Endothelial cell of umbilical vein (primary cell): Measurements from ENCODE around the gene FGR. TPM values are rescaled to one million over a fixed set of nuclear protein-coding genes. Genes with fewer than 3 reads are reported as not detected.

Experiments
- BruUV-seq: library from RNA; stranded (reverse); fragments of 400-500 nt; replicated peaks from 2 replicates; lab custom pipeline; 2021; lab: Mats Ljungman, UMichigan
- CTCF ChIA-PET: fragments of 300-600, 350-600 bp; sonication (Branson Sonifier 250); formaldehyde crosslinking; loops from one replicate; lab custom pipeline; 2021; ENCODE audit warnings: antibody characterized with exemption, inconsistent platforms; lab: Charles Lee
- POLR2A ChIA-PET: fragments of 300-600, 350-600 bp; sonication (Branson Sonifier 250); formaldehyde crosslinking; loops from one replicate; lab custom pipeline; 2021; ENCODE audit warnings: antibody characterized with exemption, inconsistent platforms; lab: Charles Lee
- DNase-seq: peaks from one replicate; pipeline ENCODE4 v3.0.0-alpha.2; 2011; ENCODE audit warnings: low read depth, low spot score
- FAIRE-seq: peaks from 2 replicates; lab custom pipeline; 2011; peaks lifted over from hg19 to GRCh38; lab: Jason Lieb, UNC
- H2AFZ ChIP-seq: 2 replicates; pipeline ENCODE4 v1.6.0; 2012; ENCODE audit warnings: low read depth, low read length, control low read depth, inconsistent platforms
- H3K27ac ChIP-seq: 2 replicates; pipeline ENCODE4 v1.5.1; 2011; ENCODE audit warnings: low read depth, mild to moderate bottlenecking, control low read depth, low read length, moderate library complexity; ENCODE audit not compliant: insufficient read depth
- H3K27me3 ChIP-seq, 2 experiments: 2 replicates each; pipeline versions ENCODE4 v1.6.0 to v1.6.1; 2011; ENCODE audit warnings: low read length in 2 of 2, mixed read lengths in 1 of 2; ENCODE audit not compliant: control insufficient read depth in 2 of 2, insufficient read depth in 2 of 2
- H3K36me3 ChIP-seq, 2 experiments: 2 replicates in 1 of 2; 3 replicates in 1 of 2; pipeline ENCODE4 v1.5.1; 2011; ENCODE audit warnings: low read length in 2 of 2, mild to moderate bottlenecking in 1 of 2, moderate library complexity in 1 of 2; ENCODE audit not compliant: control insufficient read depth in 2 of 2, insufficient read depth in 2 of 2; ENCODE audit errors: extremely low read depth in 1 of 2
- H3K4me1 ChIP-seq: 3 replicates; pipeline ENCODE4 v1.5.1; 2011; ENCODE audit warnings: mild to moderate bottlenecking, low read length; ENCODE audit not compliant: control insufficient read depth, insufficient read depth; ENCODE audit errors: extremely low read depth
- H3K4me2 ChIP-seq: 2 replicates; pipeline ENCODE4 v1.6.1; 2011; ENCODE audit warnings: low read length, control low read depth, mixed read lengths; ENCODE audit not compliant: insufficient read depth
- H3K4me3 ChIP-seq, 3 experiments: fragments of 200-600 bp in 1 of 3; sonication (generic), shearing (Covaris generic) in 1 of 3; replicated peaks in 1 of 3; 2 replicates each; pipeline ENCODE4 v1.5.1; 2011 to 2016; ENCODE audit warnings: control low read depth in 3 of 3, low read length in 3 of 3, mild to moderate bottlenecking in 2 of 3, inconsistent platforms in 1 of 3, low read depth in 1 of 3, moderate library complexity in 1 of 3; ENCODE audit not compliant: insufficient read depth in 1 of 3
- H3K79me2 ChIP-seq: 2 replicates; pipeline ENCODE4 v1.6.0; 2012; ENCODE audit warnings: low read length, inconsistent platforms; ENCODE audit not compliant: control insufficient read depth, insufficient read depth
- H3K9ac ChIP-seq: replicated peaks from 2 replicates; pipeline ENCODE3; 2011; ENCODE audit warnings: low read length, control low read depth; ENCODE audit not compliant: insufficient read depth; ENCODE audit errors: extremely low read depth
- H3K9me1 ChIP-seq: replicated peaks from 3 replicates; pipeline ENCODE4 v1.6.0; 2011; ENCODE audit warnings: mild to moderate bottlenecking, low read length; ENCODE audit not compliant: control insufficient read depth, insufficient read depth; ENCODE audit errors: extremely low read depth
- H3K9me3 ChIP-seq: replicated peaks from 2 replicates; pipeline ENCODE4 v1.5.1; 2012; ENCODE audit warnings: low read length, inconsistent platforms; ENCODE audit not compliant: control insufficient read depth, insufficient read depth
- H4K20me1 ChIP-seq: replicated peaks from 2 replicates; pipeline ENCODE3; 2011; ENCODE audit warnings: mild to moderate bottlenecking, low read length; ENCODE audit not compliant: control insufficient read depth, insufficient read depth; ENCODE audit errors: extremely low read depth
- EZH2 ChIP-seq: IDR thresholded peaks from 2 replicates; pipeline ENCODE4 v1.6.1; 2012; ENCODE audit warnings: borderline replicate concordance, low read depth, mild to moderate bottlenecking, moderate library complexity, low read length, inconsistent platforms; ENCODE audit not compliant: severe bottlenecking
- FOS ChIP-seq: IDR thresholded peaks from 2 replicates; pipeline ENCODE4 v1.6.1; 2011; ENCODE audit warnings: mild to moderate bottlenecking, low read length, moderate library complexity, borderline replicate concordance; ENCODE audit not compliant: insufficient read depth
- GATA2 ChIP-seq: IDR thresholded peaks from 2 replicates; pipeline ENCODE4 v1.7.0; 2011; ENCODE audit warnings: low read depth, mild to moderate bottlenecking, moderate library complexity, mixed read lengths, low read length; ENCODE audit not compliant: insufficient read length, insufficient read depth
- JUN ChIP-seq: IDR thresholded peaks from 2 replicates; pipeline ENCODE4 v1.6.1; 2011; ENCODE audit warnings: borderline replicate concordance, low read depth; ENCODE audit not compliant: insufficient read length, insufficient read depth
- MYC ChIP-seq: IDR thresholded peaks from one replicate; pipeline ENCODE4 v1.6.1; 2011; ENCODE audit warnings: mild to moderate bottlenecking, low read depth, low read length
- POLR2A ChIP-seq: IDR thresholded peaks from 2 replicates; pipeline ENCODE4 v1.6.1; 2012; ENCODE audit warnings: low read depth, mild to moderate bottlenecking, control low read depth, low read length
- POLR2AphosphoS5 ChIP-seq: IDR thresholded peaks from 2 replicates; pipeline ENCODE4 v1.6.1; 2012; ENCODE audit warnings: low read depth, mild to moderate bottlenecking, control low read depth, low read length, moderate library complexity; ENCODE audit not compliant: insufficient read depth
- dilution Hi-C: fragments of 300-500 bp; cut with MboI; formaldehyde crosslinking; loops from one replicate; pipeline ENCODE4 v1.15.0; 2019; ENCODE audit warnings: low sequenced_read_pairs; ENCODE audit not compliant: extremely low pct_ligation_motif_present
- intact Hi-C: fragments of 100-400 bp; cut with micrococcal nuclease; formaldehyde crosslinking; loops from one replicate; pipeline ENCODE4 v1.10.0; 2022
- polyA plus RNA-seq, 4 experiments: library from polyadenylated mRNA; depleted of rRNA in 3 of 4; stranded (reverse) in 3 of 4; unstranded in 1 of 4; fragments of >200 nt; gene quantifications; 2 replicates each; pipeline versions ENCODE4 v1.2.1 to v1.2.3, GENCODE V29; 2011 to 2012; ENCODE audit warnings: missing spikeins in 1 of 4
- total RNA-seq: library from RNA; stranded (reverse); gene quantifications from 2 replicates; pipeline ENCODE4 v1.2.3, GENCODE V29; 2021
- TF ChIP-seq, protein P1 (sequence below): IDR thresholded peaks from 2 replicates; pipeline ENCODE4 v1.6.1; 2011; ENCODE audit not compliant: insufficient read depth, insufficient read length
- TF ChIP-seq, protein P2 (sequence below), 2 donors: IDR thresholded peaks; 1 replicate in 1 of 2; 2 replicates in 1 of 2; pipeline ENCODE4 v1.5.1; 2011; ENCODE audit warnings: low read length in 2 of 2, mild to moderate bottlenecking in 2 of 2, moderate library complexity in 2 of 2, control low read depth in 1 of 2, inconsistent platforms in 1 of 2, low read depth in 1 of 2; ENCODE audit not compliant: insufficient read depth in 1 of 2; ENCODE audit errors: extremely low read depth in 1 of 2

Gene FGR
- total and polyA plus RNA-seq, 2 donors (not counting 3 experiments of a cell fraction or from before 2014, with no cell fraction given): 0.18 TPM; not detected in 1

DNA sequence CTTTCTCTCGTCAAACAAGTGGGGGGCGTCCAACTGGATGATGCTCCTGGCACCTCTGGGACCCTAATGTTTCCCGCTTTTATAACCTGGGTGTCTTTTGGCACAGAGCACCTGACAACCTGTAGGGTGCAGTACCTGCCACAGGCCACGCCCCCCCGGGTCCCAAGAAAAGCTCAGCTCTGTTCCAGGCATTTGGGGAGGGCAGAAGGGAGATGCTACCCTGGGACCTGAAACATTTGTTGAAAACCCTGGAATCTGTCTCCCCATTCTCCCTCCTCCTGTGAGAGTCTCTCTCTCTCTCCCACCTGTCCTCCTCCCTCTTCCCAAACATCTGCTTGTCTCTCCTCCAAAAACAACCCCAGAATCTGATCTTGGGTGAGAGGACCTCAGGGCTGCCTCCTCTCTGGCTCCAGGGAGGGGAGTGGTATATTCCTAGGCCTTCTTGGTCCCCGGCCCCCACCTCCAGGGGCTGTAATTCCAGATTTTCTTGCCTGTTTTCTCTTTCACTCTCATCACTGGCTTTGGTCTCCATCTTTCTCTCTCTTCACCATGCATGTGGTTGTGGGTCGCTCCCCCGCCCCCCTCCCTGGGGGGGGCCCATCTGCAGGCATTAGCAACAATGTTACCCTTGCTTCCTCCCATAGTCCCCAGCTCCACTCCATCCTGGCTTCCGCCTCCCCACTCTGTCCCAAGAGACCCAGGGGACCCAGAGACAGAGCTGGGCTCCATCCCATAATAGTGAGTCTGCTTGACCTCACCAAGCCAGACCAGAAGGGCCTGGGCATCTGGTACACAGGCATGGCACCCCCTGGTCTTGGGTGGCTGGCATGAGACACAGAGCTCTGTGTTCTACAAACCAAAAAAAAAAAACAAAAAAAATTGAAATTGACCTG, 35.1 kb downstream of the FGR start:
- dilution Hi-C loops: loop anchor here (25.0 kb wide), 1 partner anchor 188 kb away; no protein-coding TSS in a partner anchor
- Histone ChIP-seq H3K9me3 (no peaks in the 10 kb centered on the region), H3K27me3 (no peaks in the 10 kb centered on the region), H3K36me3 (peaks cover 0 to 5% of the 10 kb centered on the region in 2 experiments), H3K9ac (no peak overlapping the region), H3K27ac (no peak overlapping the region), H2AFZ (no peak overlapping the region), H3K79me2 (peaks cover 19% of the 10 kb centered on the region), H3K4me2 (no peak overlapping the region), H3K4me3 (no peak overlapping the region), H3K4me1 (peaks cover 23% of the 10 kb centered on the region), H4K20me1 (no peaks in the 10 kb centered on the region), H3K9me1 (no peaks in the 10 kb centered on the region)
- ChIA-PET CTCF (interaction anchor here (0.7 to 12.3 kb wide), 14 partner anchors 10 to 300 kb away, joined by 3 to 455 read pairs (median 3); no protein-coding TSS in a partner anchor), POLR2A (interaction anchor here (0.5 to 0.7 kb wide), 2 partner anchors 66 to 259 kb away, joined by 3 to 5 read pairs; no protein-coding TSS in a partner anchor)
- FAIRE-seq: no peak
- BruUV-seq: no TSS peak
- TF ChIP-seq, protein P1, sequence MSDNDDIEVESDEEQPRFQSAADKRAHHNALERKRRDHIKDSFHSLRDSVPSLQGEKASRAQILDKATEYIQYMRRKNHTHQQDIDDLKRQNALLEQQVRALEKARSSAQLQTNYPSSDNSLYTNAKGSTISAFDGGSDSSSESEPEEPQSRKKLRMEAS: no peak
- TF ChIP-seq, protein P2, sequence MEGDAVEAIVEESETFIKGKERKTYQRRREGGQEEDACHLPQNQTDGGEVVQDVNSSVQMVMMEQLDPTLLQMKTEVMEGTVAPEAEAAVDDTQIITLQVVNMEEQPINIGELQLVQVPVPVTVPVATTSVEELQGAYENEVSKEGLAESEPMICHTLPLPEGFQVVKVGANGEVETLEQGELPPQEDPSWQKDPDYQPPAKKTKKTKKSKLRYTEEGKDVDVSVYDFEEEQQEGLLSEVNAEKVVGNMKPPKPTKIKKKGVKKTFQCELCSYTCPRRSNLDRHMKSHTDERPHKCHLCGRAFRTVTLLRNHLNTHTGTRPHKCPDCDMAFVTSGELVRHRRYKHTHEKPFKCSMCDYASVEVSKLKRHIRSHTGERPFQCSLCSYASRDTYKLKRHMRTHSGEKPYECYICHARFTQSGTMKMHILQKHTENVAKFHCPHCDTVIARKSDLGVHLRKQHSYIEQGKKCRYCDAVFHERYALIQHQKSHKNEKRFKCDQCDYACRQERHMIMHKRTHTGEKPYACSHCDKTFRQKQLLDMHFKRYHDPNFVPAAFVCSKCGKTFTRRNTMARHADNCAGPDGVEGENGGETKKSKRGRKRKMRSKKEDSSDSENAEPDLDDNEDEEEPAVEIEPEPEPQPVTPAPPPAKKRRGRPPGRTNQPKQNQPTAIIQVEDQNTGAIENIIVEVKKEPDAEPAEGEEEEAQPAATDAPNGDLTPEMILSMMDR (IDR thresholded peaks at IDR 0.05; ENCODE audit: extremely low read depth in 1 of 2, insufficient read depth in 1 of 2, low read depth in 1 of 2, low read length in 2 of 2): no peak
- TF ChIP-seq POLR2A (no peak), GATA2 (no peak), MYC (no peak), EZH2 (no peak), JUN (no peak), POLR2AphosphoS5 (no peak), FOS (no peak)
- intact Hi-C loops: loop anchor here (1.0 kb wide), 2 partner anchors 25 to 278 kb away; partner anchors contain the start of gene TMEM222
- DNase-seq: no peak
